IPS-20b (cell line): Measurements from ENCODE around the gene BOLA2B.

ENCODE experiments used
- H3K27ac ChIP-seq: one replicate; pipeline ENCODE4 v1.5.1; 2013; ENCODE audit warnings: low read length
- H3K27me3 ChIP-seq: 2 replicates; pipeline ENCODE4 v1.6.1; 2013; ENCODE audit warnings: mild to moderate bottlenecking, low read length, inconsistent platforms; ENCODE audit not compliant: insufficient read depth
- H3K36me3 ChIP-seq: 2 replicates; pipeline ENCODE4 v1.6.1; 2013; ENCODE audit warnings: low read depth, mild to moderate bottlenecking, inconsistent platforms, low read length, moderate library complexity; ENCODE audit not compliant: insufficient read depth
- H3K4me1 ChIP-seq: 2 replicates; pipeline ENCODE4 v1.6.1; 2013; ENCODE audit warnings: mild to moderate bottlenecking, control low read depth, inconsistent platforms, low read length, moderate library complexity; ENCODE audit not compliant: insufficient read depth
- H3K4me3 ChIP-seq: 2 replicates; pipeline ENCODE4 v1.5.1; 2013; ENCODE audit warnings: mild to moderate bottlenecking, low read length, inconsistent platforms
- H3K9ac ChIP-seq: 2 replicates; pipeline ENCODE4 v1.6.1; 2013; ENCODE audit warnings: low read depth, mild to moderate bottlenecking, inconsistent platforms, low read length, moderate library complexity
- H3K9me3 ChIP-seq: 2 replicates; pipeline ENCODE4 v1.6.1; 2013; ENCODE audit warnings: mild to moderate bottlenecking, low read depth, low read length, inconsistent platforms; ENCODE audit not compliant: insufficient read depth

BOLA2B gene

DNA sequence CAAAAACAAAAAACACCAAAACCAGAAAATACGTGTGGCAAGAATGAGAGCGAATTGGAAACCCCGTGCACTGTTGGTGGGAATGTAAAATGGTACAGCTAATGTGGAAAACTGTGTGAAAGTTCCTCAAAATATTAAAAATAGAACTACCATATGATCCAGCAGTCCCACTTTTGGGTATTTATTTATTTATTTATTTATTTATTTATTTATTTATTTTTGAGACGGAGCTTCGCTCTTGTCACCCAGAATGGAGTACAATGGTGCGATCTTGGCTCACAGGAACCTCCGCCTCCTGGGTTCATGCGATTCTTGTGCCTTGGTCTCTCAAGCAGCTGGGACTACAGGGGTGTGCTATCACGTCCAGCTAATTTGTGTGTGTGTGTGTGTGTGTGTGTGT, 40.9 kb downstream of the BOLA2B start:
- H3K4me3 ChIP-seq: no peak overlapping the region
- H3K36me3 ChIP-seq: no peaks in the 10 kb centered on the region
- H3K9me3 ChIP-seq: 0 out of 2 replicates have a peak, but pooled peaks cover 9% of the 10 kb centered on the region
- no peak overlapping the region for H3K27ac ChIP-seq
- no peak overlapping the region for H3K9ac ChIP-seq
- H3K27me3 ChIP-seq: no peaks in the 10 kb centered on the region
- no peaks in the 10 kb centered on the region for H3K4me1 ChIP-seq

DNA sequence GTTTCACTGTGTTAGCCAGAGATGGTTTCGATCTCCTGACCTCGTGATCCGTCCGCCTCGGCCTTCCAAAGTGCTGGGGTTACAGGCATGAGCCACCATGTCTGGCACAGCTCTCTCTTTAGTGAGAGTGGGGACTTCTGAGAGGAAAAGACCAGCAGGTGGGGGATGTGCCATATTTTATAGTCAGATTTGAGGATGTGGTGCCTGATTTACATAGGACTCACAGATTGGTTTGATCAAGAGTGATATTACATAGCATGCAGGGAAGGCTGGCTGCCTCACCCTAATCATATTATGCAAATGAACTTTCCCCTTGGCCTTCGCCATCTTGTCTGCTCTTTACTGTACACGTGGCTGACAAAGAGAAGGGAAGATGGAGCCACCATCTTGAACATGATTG, 42.4 kb downstream of the BOLA2B start:
- no peak overlapping the region for H3K9ac ChIP-seq
- no peak overlapping the region for H3K4me3 ChIP-seq
- H3K36me3 ChIP-seq: no peaks in the 10 kb centered on the region
- no peak overlapping the region for H3K27ac ChIP-seq
- H3K9me3 ChIP-seq: 0 out of 2 replicates have a peak, but pooled peaks cover 9% of the 10 kb centered on the region
- no peaks in the 10 kb centered on the region for H3K27me3 ChIP-seq
- H3K4me1 ChIP-seq: no peaks in the 10 kb centered on the region

- Histone ChIP-seq H3K9ac (no peak overlapping the region), H3K36me3 (no peaks in the 10 kb centered on the region), H3K4me3 (no peak overlapping the region), H3K4me1 (no peaks in the 10 kb centered on the region), H3K27me3 (no peaks in the 10 kb centered on the region), H3K27ac (no peak overlapping the region), H3K9me3 (0 out of 2 replicates have a peak, but pooled peaks cover 9% of the 10 kb centered on the region)
These were observed 44.1 kb downstream of the BOLA2B start for GRCh38 chr16:30149250-30149930.

- Histone ChIP-seq H3K9me3 (0 out of 2 replicates have a peak, but pooled peaks cover 9% of the 10 kb centered on the region), H3K4me1 (no peaks in the 10 kb centered on the region), H3K4me3 (no peak overlapping the region), H3K9ac (no peak overlapping the region), H3K27ac (no peak overlapping the region), H3K36me3 (no peaks in the 10 kb centered on the region), H3K27me3 (no peaks in the 10 kb centered on the region)
These were observed 45.5 kb downstream of the BOLA2B start for GRCh38 chr16:30147843-30148510.

GRCh38 chr16:30145657-30146056, 47.8 kb downstream of the BOLA2B start:
- H3K27me3 ChIP-seq: no peaks in the 10 kb centered on the region
- no peak overlapping the region for H3K9ac ChIP-seq
- H3K36me3 ChIP-seq: no peaks in the 10 kb centered on the region
- H3K4me1 ChIP-seq: no peaks in the 10 kb centered on the region
- 0 out of 2 replicates have a peak, but pooled peaks cover 9% of the 10 kb centered on the region for H3K9me3 ChIP-seq
- no peak overlapping the region for H3K27ac ChIP-seq
- no peak overlapping the region for H3K4me3 ChIP-seq

GRCh38 chr16:30144917-30145316, 48.5 kb downstream of the BOLA2B start:
- Histone ChIP-seq H3K4me1 (no peaks in the 10 kb centered on the region), H3K27ac (no peak overlapping the region), H3K27me3 (no peaks in the 10 kb centered on the region), H3K9me3 (0 out of 2 replicates have a peak, but pooled peaks cover 9% of the 10 kb centered on the region), H3K9ac (no peak overlapping the region), H3K4me3 (no peak overlapping the region), H3K36me3 (no peaks in the 10 kb centered on the region)

DNA sequence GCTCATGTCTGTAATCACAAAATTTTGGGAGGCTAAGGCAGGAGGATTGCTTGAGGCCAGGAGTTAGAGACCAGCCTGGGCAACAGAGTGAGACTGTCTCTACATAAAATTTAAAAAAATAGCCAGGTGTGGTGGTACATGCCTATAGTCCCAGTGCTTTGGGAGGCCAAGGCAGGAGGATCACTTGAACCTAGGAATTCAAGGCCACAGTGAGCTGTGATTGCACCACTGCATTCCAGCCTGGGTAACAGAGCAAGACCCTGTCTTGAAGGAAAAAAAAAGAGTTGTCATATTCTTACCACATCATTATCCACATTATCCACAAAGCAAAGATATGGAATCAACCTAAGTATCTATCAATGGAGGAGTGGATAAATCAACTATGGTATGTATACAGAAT, 49.4 kb downstream of the BOLA2B start:
- no peaks in the 10 kb centered on the region for H3K4me1 ChIP-seq
- 0 out of 2 replicates have a peak, but pooled peaks cover 1% of the 10 kb centered on the region for H3K9me3 ChIP-seq
- H3K27ac ChIP-seq: no peak overlapping the region

GRCh38 chr16:30143347-30143702, 50.1 kb downstream of the BOLA2B start:
- Histone ChIP-seq H3K4me3 (no peak overlapping the region), H3K9me3 (no peaks in the 10 kb centered on the region), H3K27ac (no peak overlapping the region)

More for the DNA sequence above, 49.4 kb downstream of the BOLA2B start:
- Histone ChIP-seq H3K4me3 (no peak overlapping the region), H3K27me3 (no peaks in the 10 kb centered on the region), H3K9ac (no peak overlapping the region), H3K36me3 (no peaks in the 10 kb centered on the region)

More at GRCh38 chr16:30143347-30143702, 50.1 kb downstream of the BOLA2B start:
- Histone ChIP-seq H3K4me1 (no peaks in the 10 kb centered on the region), H3K36me3 (no peaks in the 10 kb centered on the region), H3K9ac (no peak overlapping the region), H3K27me3 (no peaks in the 10 kb centered on the region)
